Endothelial cell of umbilical vein (primary cell): ENCODE measurements around the gene OR4M2.
"Not testable (repeated sequence)": the region's sequence is repeated elsewhere in the genome, so short reads cannot be mapped to it uniquely, and the experiment has no call there.

Source experiments
- CTCF ChIP-seq, 2 donors: IDR thresholded peaks; 1 replicate in 1 of 2; 2 replicates in 1 of 2; pipeline ENCODE4 v1.5.1; 2011; ENCODE audit warnings: low read length in 2 of 2, mild to moderate bottlenecking in 2 of 2, moderate library complexity in 2 of 2, control low read depth in 1 of 2, inconsistent platforms in 1 of 2, low read depth in 1 of 2; ENCODE audit not compliant: insufficient read depth in 1 of 2; ENCODE audit errors: extremely low read depth in 1 of 2
- EZH2 ChIP-seq: IDR thresholded peaks from 2 replicates; pipeline ENCODE4 v1.6.1; 2012; ENCODE audit warnings: borderline replicate concordance, low read depth, mild to moderate bottlenecking, moderate library complexity, low read length, inconsistent platforms; ENCODE audit not compliant: severe bottlenecking
- POLR2A ChIP-seq: IDR thresholded peaks from 2 replicates; pipeline ENCODE4 v1.6.1; 2012; ENCODE audit warnings: low read depth, mild to moderate bottlenecking, control low read depth, low read length

DNA sequence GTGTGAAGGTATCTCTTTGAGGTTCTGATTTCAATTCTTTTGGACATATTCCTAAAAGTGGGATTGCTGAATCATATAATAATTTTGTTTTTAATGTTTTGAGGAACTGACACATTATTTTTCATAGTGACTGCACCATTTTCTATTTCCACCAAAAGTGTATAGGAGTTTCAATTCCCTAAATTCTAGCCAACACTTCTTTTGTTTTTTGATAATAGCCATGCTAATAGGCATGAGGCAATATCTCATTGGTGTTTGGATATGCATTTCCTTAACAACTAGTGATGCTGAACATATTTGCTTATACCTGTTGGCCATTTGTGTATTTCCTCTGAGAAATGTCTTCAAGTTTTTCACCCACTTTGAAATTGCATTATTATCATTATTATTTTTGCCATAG lies 11.1 kb upstream of the OR4M2 start:
- TF ChIP-seq CTCF (IDR thresholded peaks at IDR 0.05; ENCODE audit: extremely low read depth in 1 of 2, insufficient read depth in 1 of 2, low read depth in 1 of 2, low read length in 2 of 2); POLR2A; EZH2: not testable (repeated sequence)
